Measurements from ENCODE around the gene SHC3.

The SHC3 gene

DNA sequence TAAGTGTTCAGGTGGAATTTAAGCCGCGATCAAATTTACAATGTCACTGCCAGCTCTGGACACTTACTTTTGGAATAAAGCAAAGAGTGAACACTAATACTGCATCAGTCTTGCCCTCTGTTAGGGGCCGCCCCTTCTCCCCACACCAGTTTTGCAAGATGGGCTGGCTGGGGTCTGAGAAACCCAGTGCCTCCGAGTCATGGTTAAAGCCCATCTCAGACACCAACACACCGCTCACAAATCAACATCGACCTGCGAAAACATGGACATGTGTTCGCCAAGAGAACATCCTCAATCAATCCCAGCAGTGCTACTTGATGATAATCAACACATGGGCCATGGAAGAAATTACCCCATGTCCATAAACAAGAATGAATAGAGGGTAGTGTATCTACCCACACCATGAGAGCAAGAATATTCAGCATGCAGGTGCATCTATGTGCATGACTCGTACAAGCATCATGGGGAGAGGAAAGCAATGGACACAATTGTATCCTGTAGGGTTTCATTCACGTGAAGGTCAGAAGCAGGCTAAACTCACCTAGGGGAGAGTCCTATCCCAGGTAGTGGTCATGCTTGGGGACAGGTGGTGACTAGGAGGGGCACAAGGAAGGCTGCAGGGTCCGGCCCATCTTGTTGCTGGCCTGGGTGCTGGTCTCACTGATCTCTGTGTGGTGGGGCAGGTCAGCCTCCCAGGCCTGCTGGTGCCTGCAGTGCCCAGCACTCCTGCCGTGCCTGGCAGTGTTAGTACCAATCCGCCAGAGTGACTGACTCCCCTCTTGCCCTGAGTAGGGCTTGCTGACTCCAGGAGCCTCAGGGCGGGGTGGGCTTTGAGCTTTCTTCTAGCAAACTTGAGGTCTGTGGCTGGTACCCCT lies 182.3 kb downstream of the SHC3 start:
- DNase-seq: no peak

DNA sequence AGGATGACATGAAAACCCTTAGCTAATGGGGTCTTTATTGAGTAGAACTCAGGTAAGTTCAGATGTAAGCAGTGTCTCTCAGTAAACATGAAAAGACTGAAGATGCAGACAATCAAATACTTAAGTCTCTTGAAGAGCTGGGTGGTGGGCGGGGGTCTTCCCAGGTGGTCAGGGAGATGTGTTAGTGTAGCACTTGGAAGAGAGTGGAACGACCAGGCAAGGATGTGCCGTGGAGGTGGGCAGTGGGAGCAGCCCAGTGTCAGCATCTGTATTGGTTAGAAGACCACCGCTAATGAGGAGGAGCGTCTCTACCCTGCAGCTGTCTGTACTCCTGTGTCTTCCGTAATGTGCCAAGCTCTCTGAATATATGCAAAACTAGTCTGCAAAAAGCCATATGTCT lies 183.0 kb downstream of the SHC3 start:
- DNase-seq: no peak

DNA sequence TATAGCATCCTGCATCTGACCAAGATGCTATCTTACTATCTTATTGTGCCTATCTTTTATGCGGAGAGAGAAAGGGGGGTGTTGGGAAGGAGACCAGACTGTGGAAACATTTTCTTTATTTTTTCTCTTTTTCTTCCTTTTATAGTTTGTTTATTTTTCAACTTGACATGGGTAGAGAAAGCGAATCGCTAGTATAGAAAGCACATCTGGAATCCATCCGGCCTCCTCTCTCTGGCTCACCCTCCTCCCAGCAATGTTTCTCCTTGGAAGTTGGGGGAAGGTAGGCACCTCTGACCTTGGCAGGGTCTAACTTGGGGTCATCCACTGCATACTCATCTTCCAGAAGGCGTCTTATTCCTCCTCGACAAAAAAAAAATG lies 183.4 kb downstream of the SHC3 start:
- DNase-seq: no peak

- no peak for DNase-seq
These were observed 184.0 kb downstream of the SHC3 start for GRCh38 chr9:88994469-88995199.

- DNase-seq: no peak
These were observed 184.7 kb downstream of the SHC3 start for GRCh38 chr9:88993871-88994460.

GRCh38 chr9:88993327-88993726 lies 185.3 kb downstream of the SHC3 start:
- DNase-seq: no peak

DNA sequence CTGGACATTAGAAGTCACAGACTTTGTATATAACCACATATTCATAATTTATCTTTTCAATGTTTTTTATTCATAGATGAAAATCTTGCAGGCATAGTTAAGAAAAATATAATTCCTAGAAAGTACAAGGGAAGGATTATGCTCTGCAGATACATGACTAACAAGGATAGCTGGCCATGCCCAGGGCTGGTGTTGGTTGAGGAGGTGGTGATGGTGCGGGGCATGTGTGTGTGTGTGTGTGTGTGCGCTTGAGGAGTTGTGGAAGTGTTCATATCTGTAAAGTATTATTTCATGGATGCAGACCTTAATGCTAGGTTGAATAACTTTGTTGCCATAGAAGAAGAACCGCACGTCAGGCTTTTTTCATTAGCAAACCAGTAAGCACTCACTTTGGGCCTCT lies 186.1 kb downstream of the SHC3 start:
- DNase-seq: no peak

DNA sequence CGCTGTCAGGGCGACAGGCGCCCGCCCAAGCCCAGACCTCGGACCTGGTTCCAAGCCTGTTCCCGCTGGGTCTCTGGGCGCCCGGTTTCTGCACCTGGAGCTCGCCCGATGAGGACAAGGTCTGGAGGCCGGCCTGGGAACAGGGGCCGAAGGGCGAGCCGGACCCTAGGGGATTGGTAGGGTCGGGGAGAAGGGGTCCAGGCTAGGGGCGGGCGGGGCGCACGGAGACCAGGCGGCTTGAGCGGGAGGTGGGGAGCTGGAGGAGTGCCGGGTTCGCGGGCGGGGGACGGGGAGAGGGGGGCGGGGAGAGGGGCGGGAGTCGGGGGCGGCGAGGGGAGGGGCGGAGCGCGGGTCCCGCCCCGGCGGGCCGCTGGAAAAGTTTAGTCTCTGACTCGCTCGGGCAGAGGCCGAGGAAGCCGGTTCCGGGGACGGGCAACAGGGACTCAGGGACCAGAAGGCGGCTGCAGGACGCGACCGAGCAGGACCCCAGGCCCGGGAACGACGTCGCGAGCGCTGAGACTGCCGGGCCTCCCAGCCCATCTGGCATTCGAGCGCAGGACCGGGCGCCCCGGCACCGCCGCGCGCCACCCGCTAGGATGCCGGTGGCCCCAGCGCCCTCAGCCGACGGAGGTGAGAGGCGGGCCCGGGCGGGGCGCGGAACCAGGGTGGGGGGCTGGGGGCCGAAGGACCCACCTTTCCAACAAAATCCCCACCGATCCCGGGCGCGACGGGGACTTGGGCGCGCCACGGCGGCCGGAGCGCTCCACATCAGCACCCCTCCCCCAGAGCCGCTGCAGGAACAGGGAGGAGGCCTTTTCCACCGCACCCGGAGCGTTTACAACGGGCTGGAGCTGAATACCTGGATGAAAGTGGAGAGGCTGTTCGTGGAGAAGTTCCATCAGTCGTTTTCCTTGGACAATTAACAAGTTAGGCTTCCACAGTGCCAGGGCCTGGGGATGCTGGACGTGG lies 187.3 kb downstream of the SHC3 start, which contains the start of gene S1PR3:
S1PR3 (plus strand) TSS at position 403 of the 969 bp plus-strand sequence. CDS start 9,733 bp downstream, outside the sequence.
- no peak for DNase-seq

DNA sequence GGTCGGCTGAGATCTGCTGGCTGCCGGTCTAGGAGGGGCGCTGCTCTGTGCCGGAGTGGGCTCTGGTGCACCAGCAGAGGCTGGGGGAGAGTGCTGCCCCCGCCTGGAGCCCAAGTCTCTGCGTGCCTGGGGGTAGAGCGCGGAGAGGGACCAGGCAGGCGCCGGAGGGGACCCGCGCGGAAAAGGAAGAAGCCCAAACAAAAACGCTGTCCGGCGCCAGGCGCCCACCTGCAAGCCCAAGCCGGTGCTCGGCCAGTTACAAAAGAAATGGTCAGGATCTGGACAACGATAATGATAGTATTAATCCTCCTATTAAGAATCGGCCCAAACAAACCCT lies 187.9 kb downstream of the SHC3 start:
- DNase-seq: no peak

DNA sequence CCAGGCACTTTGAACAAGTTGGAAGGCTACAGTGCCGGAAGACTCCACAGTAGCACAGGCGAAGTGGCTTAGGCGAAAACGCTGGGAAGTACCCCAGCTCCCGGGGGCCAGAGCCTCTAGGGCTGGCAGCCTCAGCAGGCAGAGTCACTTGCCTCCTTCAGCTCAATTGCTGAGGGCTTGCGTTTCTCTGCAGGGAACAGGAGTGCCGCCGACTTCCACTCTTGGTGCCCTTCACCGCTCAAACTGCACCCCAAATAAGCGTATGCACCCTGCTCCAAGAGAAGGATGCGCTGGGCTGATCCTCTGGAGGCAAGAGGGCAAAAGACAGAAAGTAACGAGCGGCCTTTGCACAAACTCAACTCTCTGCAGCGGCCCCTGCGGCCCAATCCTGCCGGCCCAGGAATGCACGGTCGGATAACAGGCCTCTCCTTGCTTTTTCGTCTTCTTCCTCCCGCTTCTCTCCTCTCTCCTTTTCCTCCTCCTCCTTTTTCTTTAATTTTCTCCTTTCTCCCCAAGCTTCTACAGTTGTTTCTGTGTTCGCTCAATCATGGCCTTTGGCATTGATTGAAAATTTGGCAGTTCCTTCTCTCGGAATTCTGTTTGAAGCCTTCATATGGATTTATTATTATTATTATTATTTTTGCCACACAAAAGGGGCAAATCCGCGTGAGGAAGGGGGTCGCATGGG lies 188.4 kb downstream of the SHC3 start:
- DNase-seq: no peak

DNA sequence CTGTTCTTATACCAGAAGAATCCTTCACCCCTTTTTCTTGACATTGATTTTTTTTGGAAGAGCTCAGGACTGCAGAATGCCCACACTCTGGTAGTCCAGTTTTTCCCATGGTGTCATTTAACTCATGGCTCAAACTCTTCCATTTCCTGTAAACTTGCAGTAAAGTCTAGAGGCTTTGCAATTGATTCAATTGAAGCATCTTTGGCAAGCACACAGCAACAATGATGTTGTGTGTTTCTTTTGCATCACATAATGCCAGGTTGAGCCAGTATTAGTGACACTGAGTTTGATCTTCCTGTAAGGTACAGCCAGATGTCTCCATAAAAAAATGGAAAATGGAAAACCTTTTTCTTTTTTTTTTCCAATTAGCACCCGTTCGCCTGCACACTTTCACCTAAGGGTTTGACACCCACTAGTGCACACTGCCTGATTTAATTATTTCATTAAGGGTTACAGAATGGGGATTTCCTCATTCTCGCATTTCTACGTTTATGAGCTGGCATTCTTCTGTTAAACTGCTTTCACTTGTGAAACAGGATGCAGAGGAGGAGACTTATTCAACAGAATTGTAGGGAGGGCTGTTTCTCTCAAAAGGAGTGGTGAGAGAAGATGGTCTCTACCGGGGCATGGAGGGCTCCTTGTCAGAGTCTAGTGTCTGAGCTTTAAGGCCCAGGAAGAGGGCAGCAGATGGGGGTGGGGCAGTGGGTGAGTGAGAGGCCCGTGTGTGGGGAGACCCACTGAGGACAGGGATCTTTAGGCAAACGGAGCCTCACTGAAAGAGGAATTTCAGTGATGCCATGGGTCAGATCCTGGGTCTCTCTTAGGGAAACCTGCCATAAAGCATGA lies 189.6 kb downstream of the SHC3 start:
- DNase-seq: no peak

- DNase-seq: no peak
These were observed 191.0 kb downstream of the SHC3 start for GRCh38 chr9:88987661-88988060.

- no peak for DNase-seq
These were observed 191.8 kb downstream of the SHC3 start for GRCh38 chr9:88986776-88987175.

DNA sequence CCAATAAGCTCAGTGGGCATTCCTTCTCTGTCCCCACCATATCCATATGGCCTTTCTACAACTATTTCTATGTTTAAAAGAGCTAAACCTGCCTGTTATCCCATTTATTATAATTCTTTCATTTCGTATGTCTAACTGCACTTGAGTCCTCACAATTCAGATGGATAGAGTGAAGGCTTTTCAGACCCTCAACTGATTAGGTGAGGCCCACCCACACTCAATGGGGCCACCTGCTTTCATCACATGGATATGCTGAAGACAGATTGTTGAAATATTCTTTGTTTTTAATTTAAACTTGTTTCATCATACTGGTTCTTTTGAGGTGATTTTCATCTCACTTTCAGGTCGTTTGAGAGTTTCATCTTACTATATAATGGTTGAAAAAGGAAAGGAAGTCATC lies 193.0 kb downstream of the SHC3 start:
- DNase-seq: no peak

DNA sequence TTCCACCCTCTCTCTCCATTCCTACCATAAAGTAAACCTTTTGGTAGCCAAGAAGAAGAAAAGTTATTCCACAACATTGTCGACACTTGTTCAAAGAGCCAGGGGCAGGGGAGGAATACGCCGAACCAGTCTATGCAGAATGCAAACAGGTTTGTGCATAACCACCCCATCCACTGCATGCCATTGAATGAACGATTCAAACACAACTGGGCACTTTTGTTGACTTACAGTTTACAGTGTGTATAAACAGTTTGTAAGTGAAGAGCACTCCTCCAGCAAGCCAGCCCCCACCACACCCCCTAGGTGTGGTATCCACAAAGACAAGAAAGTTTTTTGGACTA lies 194.1 kb downstream of the SHC3 start:
- no peak for DNase-seq

DNA sequence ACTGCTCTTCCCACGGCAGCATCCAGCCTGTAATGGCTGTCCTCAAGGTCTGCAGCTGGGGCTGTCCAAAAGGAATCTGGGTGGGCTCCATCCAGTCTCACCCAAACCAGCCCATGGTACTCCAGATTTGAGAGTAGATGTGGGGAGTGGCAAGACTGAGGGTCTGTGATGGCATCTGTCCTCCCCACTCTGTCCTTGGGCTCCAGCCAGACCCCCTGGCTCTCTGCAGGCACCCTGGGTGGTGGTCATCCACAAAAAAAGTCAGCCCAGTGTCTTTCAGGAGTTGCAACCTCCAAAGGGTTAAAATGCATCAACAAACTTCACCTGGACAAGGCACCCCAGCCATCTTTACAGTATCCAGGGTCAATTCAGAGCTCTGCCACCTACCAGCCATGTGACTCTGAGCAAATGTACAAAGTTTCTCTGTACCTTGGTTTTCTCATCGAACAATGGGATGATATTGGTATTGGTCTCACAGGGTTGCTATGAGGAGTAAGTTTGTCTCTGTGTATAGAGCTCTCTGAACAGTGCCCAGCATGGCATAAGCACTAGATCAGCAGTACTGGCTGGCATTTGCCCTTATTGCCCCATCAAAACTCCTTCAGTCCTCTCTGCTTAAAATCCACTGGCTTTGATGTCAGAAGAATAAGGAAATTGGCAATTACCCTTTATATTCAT lies 194.6 kb downstream of the SHC3 start:
- DNase-seq: no peak

DNA sequence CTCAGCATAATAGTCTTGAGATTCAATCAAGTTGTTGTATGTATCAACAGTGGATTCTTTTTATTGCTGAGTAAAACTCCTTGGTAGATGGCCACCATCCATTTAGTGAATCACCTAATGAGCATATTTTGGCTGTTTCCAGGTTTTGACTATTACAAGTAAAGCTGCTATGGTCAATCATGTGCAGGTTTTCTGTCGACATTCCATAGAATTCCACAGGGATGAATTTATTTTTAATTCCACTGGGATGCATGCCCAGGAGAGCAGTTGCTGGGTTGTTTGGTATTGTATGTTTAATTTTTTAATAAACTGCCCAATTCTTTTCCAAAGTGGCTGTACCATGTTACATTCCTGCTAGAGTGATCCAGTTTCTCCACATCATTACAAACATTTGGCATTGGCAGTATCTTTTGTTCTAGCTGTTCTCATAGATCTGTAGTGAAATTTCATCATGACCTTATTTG lies 197.8 kb downstream of the SHC3 start:
- no peak for DNase-seq

GRCh38 chr9:88979791-88980190 lies 198.8 kb downstream of the SHC3 start:
- no peak for DNase-seq

- no peak for DNase-seq
These were observed 199.6 kb downstream of the SHC3 start for GRCh38 chr9:88979021-88979420.

DNA sequence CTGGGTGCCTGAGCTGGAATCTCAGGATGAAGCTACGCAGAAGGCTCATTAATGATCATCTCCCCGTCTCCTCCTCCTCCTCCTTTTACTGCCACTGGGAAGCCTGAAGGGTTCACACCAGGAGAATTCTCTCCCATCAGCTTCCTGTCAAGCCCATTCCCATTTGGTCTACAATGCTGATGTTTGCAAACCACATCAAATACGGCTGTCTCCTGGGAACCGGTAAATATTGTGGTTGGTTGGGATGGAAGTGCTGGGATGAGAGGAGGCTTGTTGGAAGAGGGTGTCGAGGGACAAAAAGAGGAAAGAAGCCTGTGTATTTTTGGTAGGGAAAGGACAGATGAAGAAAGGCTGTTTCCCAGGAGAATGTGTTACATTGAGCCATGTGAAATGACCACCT lies 200.6 kb downstream of the SHC3 start:
- DNase-seq: no peak

GRCh38 chr9:88976890-88977257 lies 201.7 kb downstream of the SHC3 start:
- no peak for DNase-seq
